Measurements from ENCODE around the gene NUDT4B. TPM values are rescaled to one million over a fixed set of nuclear protein-coding genes. Genes with fewer than 3 reads are reported as not detected.
"Not testable (repeated sequence)": the region's sequence is repeated elsewhere in the genome, so short reads cannot be mapped to it uniquely, and the experiment has no call there.

NUDT4B gene
- total and polyA plus RNA-seq, 2 of the 13 experiments (the other 11 are each of a cell fraction or from before 2014, with no cell fraction given) = 3.3 to 24.5 TPM

GRCh38 chr1:148773690-148774089 lies 25.1 kb downstream of the NUDT4B start:
- POLR2A ChIA-PET; H3K27me3 ChIP-seq (ENCODE audit: control insufficient read depth in 1 of 2, insufficient read depth in 2 of 2, low read length in 2 of 2); ATAC-seq; H4K20me1 ChIP-seq (ENCODE audit: insufficient read depth, low read length); H3K4me1 ChIP-seq (ENCODE audit: insufficient read depth, low read length); in situ Hi-C loops (cut with HindIII; ENCODE audit: extremely low pct_ligation_motif_present, low pct_unique_long_range_greater_than_20kb); H3K9me3 ChIP-seq (ENCODE audit: low read length); CTCF ChIA-PET (ENCODE audit: low intra/inter-chr PET ratio, low total read pairs); DNase-seq (ENCODE audit: low spot score); H2AFZ ChIP-seq (ENCODE audit: low read length); H3K4me2 ChIP-seq (ENCODE audit: low read depth, low read length); BruUV-seq (replicated peaks); H3K79me2 ChIP-seq (ENCODE audit: insufficient read depth, low read length); H3K27ac ChIP-seq (ENCODE audit: extremely low read length, insufficient read depth, low read length); H3K9ac ChIP-seq (ENCODE audit: insufficient read depth, low read depth, low read length); FAIRE-seq; H3K36me3 ChIP-seq (replicated peaks in 1 of 2; ENCODE audit: control insufficient read depth in 1 of 2, insufficient read depth in 2 of 2, low read length in 2 of 2); intact Hi-C loops (cut with micrococcal nuclease; ENCODE audit: unreplicated experiment); H3K4me3 ChIP-seq (replicated peaks in 1 of 3; ENCODE audit: insufficient read depth in 1 of 3, low read depth in 2 of 3, low read length in 3 of 3): not testable (repeated sequence)
- WGBS (ENCODE audit: low lambda C conversion rate) = no CpG with 5 or more reads among the region's 4 CpGs

GRCh38 chr1:148774102-148774501 lies 25.5 kb downstream of the NUDT4B start:
- WGBS (ENCODE audit: low lambda C conversion rate) = no CpG with 5 or more reads among the region's 1 CpG
- H3K4me3 ChIP-seq (replicated peaks in 1 of 3; ENCODE audit: insufficient read depth in 1 of 3, low read depth in 2 of 3, low read length in 3 of 3); POLR2A ChIA-PET; H2AFZ ChIP-seq (ENCODE audit: low read length); H3K27me3 ChIP-seq (ENCODE audit: control insufficient read depth in 1 of 2, insufficient read depth in 2 of 2, low read length in 2 of 2); H3K79me2 ChIP-seq (ENCODE audit: insufficient read depth, low read length); FAIRE-seq; H3K27ac ChIP-seq (ENCODE audit: extremely low read length, insufficient read depth, low read length); CTCF ChIA-PET (ENCODE audit: low intra/inter-chr PET ratio, low total read pairs); DNase-seq (ENCODE audit: low spot score); ATAC-seq; H3K9ac ChIP-seq (ENCODE audit: insufficient read depth, low read depth, low read length); H3K9me3 ChIP-seq (ENCODE audit: low read length); H3K4me1 ChIP-seq (ENCODE audit: insufficient read depth, low read length); H3K4me2 ChIP-seq (ENCODE audit: low read depth, low read length); in situ Hi-C loops (cut with HindIII; ENCODE audit: extremely low pct_ligation_motif_present, low pct_unique_long_range_greater_than_20kb); H4K20me1 ChIP-seq (ENCODE audit: insufficient read depth, low read length); H3K36me3 ChIP-seq (replicated peaks in 1 of 2; ENCODE audit: control insufficient read depth in 1 of 2, insufficient read depth in 2 of 2, low read length in 2 of 2); intact Hi-C loops (cut with micrococcal nuclease; ENCODE audit: unreplicated experiment): not testable (repeated sequence)
- TSS peak; percentile 88 for BruUV-seq (replicated peaks)

GRCh38 chr1:148775263-148775662 lies 26.7 kb downstream of the NUDT4B start:
- BruUV-seq (replicated peaks); FAIRE-seq: not testable (repeated sequence)
- no CpG with 5 or more reads among the region's 2 CpGs for WGBS (ENCODE audit: low lambda C conversion rate)

GRCh38 chr1:148777649-148778048 lies 29.1 kb downstream of the NUDT4B start:
- H3K79me2 ChIP-seq (ENCODE audit: insufficient read depth, low read length); H3K36me3 ChIP-seq (replicated peaks in 1 of 2; ENCODE audit: control insufficient read depth in 1 of 2, insufficient read depth in 2 of 2, low read length in 2 of 2); H4K20me1 ChIP-seq (ENCODE audit: insufficient read depth, low read length); POLR2A ChIA-PET; H3K4me2 ChIP-seq (ENCODE audit: low read depth, low read length); FAIRE-seq; H3K27me3 ChIP-seq (ENCODE audit: control insufficient read depth in 1 of 2, insufficient read depth in 2 of 2, low read length in 2 of 2); H3K27ac ChIP-seq (ENCODE audit: extremely low read length, insufficient read depth, low read length); CTCF ChIA-PET (ENCODE audit: low intra/inter-chr PET ratio, low total read pairs); BruUV-seq (replicated peaks); intact Hi-C loops (cut with micrococcal nuclease; ENCODE audit: unreplicated experiment); H3K9ac ChIP-seq (ENCODE audit: insufficient read depth, low read depth, low read length); ATAC-seq; in situ Hi-C loops (cut with HindIII; ENCODE audit: extremely low pct_ligation_motif_present, low pct_unique_long_range_greater_than_20kb); H3K4me1 ChIP-seq (ENCODE audit: insufficient read depth, low read length); DNase-seq (ENCODE audit: low spot score); H3K9me3 ChIP-seq (ENCODE audit: low read length); H3K4me3 ChIP-seq (replicated peaks in 1 of 3; ENCODE audit: insufficient read depth in 1 of 3, low read depth in 2 of 3, low read length in 3 of 3); H2AFZ ChIP-seq (ENCODE audit: low read length): not testable (repeated sequence)
- no CpG with 5 or more reads among the region's 1 CpG for WGBS (ENCODE audit: low lambda C conversion rate)

More at GRCh38 chr1:148775263-148775662, 26.7 kb downstream of the NUDT4B start:
- ATAC-seq; H3K36me3 ChIP-seq (replicated peaks in 1 of 2; ENCODE audit: control insufficient read depth in 1 of 2, insufficient read depth in 2 of 2, low read length in 2 of 2); intact Hi-C loops (cut with micrococcal nuclease; ENCODE audit: unreplicated experiment); H4K20me1 ChIP-seq (ENCODE audit: insufficient read depth, low read length); H3K9me3 ChIP-seq (ENCODE audit: low read length); CTCF ChIA-PET (ENCODE audit: low intra/inter-chr PET ratio, low total read pairs); H3K4me2 ChIP-seq (ENCODE audit: low read depth, low read length); H2AFZ ChIP-seq (ENCODE audit: low read length); H3K4me1 ChIP-seq (ENCODE audit: insufficient read depth, low read length); H3K27me3 ChIP-seq (ENCODE audit: control insufficient read depth in 1 of 2, insufficient read depth in 2 of 2, low read length in 2 of 2); POLR2A ChIA-PET; in situ Hi-C loops (cut with HindIII; ENCODE audit: extremely low pct_ligation_motif_present, low pct_unique_long_range_greater_than_20kb); DNase-seq (ENCODE audit: low spot score); H3K4me3 ChIP-seq (replicated peaks in 1 of 3; ENCODE audit: insufficient read depth in 1 of 3, low read depth in 2 of 3, low read length in 3 of 3); H3K27ac ChIP-seq (ENCODE audit: extremely low read length, insufficient read depth, low read length); H3K79me2 ChIP-seq (ENCODE audit: insufficient read depth, low read length); H3K9ac ChIP-seq (ENCODE audit: insufficient read depth, low read depth, low read length): not testable (repeated sequence)
